Omental fat pad (tissue), 4 donors: ENCODE results near the gene USP9X. TPM values are rescaled to one million over a fixed set of nuclear protein-coding genes. Genes with fewer than 3 reads are reported as not detected.

Experiments
- ATAC-seq: fragments of 150-250 bp; one replicate; pipeline ENCODE4 v1.9.1; 2016; ENCODE audit warnings: mild to moderate bottlenecking, moderate library complexity; ENCODE audit not compliant: low FRiP score
- DNase-seq: peaks from one replicate; pipeline ENCODE4 v3.0.0-alpha.2; 2019; ENCODE audit warnings: low spot score
- CTCF ChIP-seq, 3 donors: fragments of 450-650 bp; IDR thresholded peaks; one replicate each; pipeline ENCODE4 v1.5.1; 2016 to 2017; ENCODE audit warnings: antibody characterized with exemption in 3 of 3, mild to moderate bottlenecking in 3 of 3, moderate library complexity in 2 of 3
- total RNA-seq, 4 donors: library from RNA; depleted of rRNA; stranded (reverse); fragments of >200 nt; gene quantifications; one replicate each; pipeline ENCODE4 v1.1.0, GENCODE V29; 2016

The USP9X gene
- total RNA-seq, 4 donors from 2014 or later: 72.4 to 160 (median 129) TPM

GRCh38 chrX:41121766-41122165 is 36.5 kb downstream of the USP9X start:
- TF ChIP-seq CTCF (IDR thresholded peaks at IDR 0.05): no peak
- ATAC-seq: no peak
- DNase-seq: no peak

- DNase-seq (no peak), ATAC-seq (no peak)
- no peak for TF ChIP-seq CTCF (IDR thresholded peaks at IDR 0.05)
These were observed 37.5 kb downstream of the USP9X start for GRCh38 chrX:41122664-41123257.

GRCh38 chrX:41127477-41128192 is 42.4 kb downstream of the USP9X start:
- no peak for DNase-seq
- no peak for ATAC-seq
- no peak for TF ChIP-seq CTCF (IDR thresholded peaks at IDR 0.05)

- no peak for TF ChIP-seq CTCF (IDR thresholded peaks at IDR 0.05)
- DNase-seq (no peak), ATAC-seq (no peak)
These were observed 43.7 kb downstream of the USP9X start for GRCh38 chrX:41128955-41129354.

- TF ChIP-seq CTCF (IDR thresholded peaks at IDR 0.05): no peak
- DNase-seq (no peak), ATAC-seq (no peak)
These were observed 46.5 kb downstream of the USP9X start for GRCh38 chrX:41131766-41132165.

- no peak for TF ChIP-seq CTCF (IDR thresholded peaks at IDR 0.05)
- no peak for ATAC-seq
- DNase-seq: no peak
These were observed 48.3 kb downstream of the USP9X start for GRCh38 chrX:41133551-41133950.

GRCh38 chrX:41137589-41137988 is 52.3 kb downstream of the USP9X start:
- no peak for TF ChIP-seq CTCF (IDR thresholded peaks at IDR 0.05)
- DNase-seq (no peak), ATAC-seq (no peak)
